ENCODE measurements around the gene SLC27A2. TPM values are rescaled to one million over a fixed set of nuclear protein-coding genes. Genes with fewer than 3 reads are reported as not detected.

The SLC27A2 gene
- total and polyA plus RNA-seq, 7 donors: 0.01 to 0.04 TPM; not detected in 5

GRCh38 chr15:50241684-50242450 is 59.9 kb downstream of the SLC27A2 start:
- ATAC-seq: no peak
- no peak overlapping the region for H3K4me3 ChIP-seq
- H3K27me3 ChIP-seq (ENCODE audit: insufficient read depth in 3 of 3, low read length in 2 of 3): no peaks in the 10 kb centered on the region
- DNase-seq: no peak
- H3K36me3 ChIP-seq (ENCODE audit: insufficient read depth in 1 of 2, low read depth in 1 of 2): no peaks in the 10 kb centered on the region
- H3K27ac ChIP-seq: no peak overlapping the region
- TF ChIP-seq CTCF (IDR thresholded peaks at IDR 0.05): no peak
- intact Hi-C loops (cut with DNase I): no loop called here
- H3K9me3 ChIP-seq: no peaks in the 10 kb centered on the region
- no peaks in the 10 kb centered on the region for H3K4me1 ChIP-seq
- WGBS, 3 donors: 68 to 73% (median 68%) methylated on average over 5 of the region's 5 CpGs

GRCh38 chr15:50244153-50244552 is 62.2 kb downstream of the SLC27A2 start:
- TF ChIP-seq CTCF (IDR thresholded peaks at IDR 0.05): no peak
- WGBS, 3 donors: 86 to 96% (median 90%) methylated on average over 1 of the region's 1 CpG
- DNase-seq (no peak), ATAC-seq (no peak)
- no peak overlapping the region for H3K27ac ChIP-seq
- no peaks in the 10 kb centered on the region for H3K27me3 ChIP-seq (ENCODE audit: insufficient read depth in 3 of 3, low read length in 2 of 3)
- H3K4me1 ChIP-seq: no peaks in the 10 kb centered on the region
- intact Hi-C loops (cut with DNase I): no loop called here
- H3K36me3 ChIP-seq (ENCODE audit: insufficient read depth in 1 of 2, low read depth in 1 of 2): no peaks in the 10 kb centered on the region
- no peak overlapping the region for H3K4me3 ChIP-seq
- no peaks in the 10 kb centered on the region for H3K9me3 ChIP-seq

GRCh38 chr15:50244959-50245624 is 63.1 kb downstream of the SLC27A2 start:
- no peaks in the 10 kb centered on the region for H3K27me3 ChIP-seq (ENCODE audit: insufficient read depth in 3 of 3, low read length in 2 of 3)
- intact Hi-C loops (cut with DNase I): no loop called here
- WGBS, 3 donors: 85 to 86% (median 86%) methylated on average over 2 of the region's 2 CpGs
- TF ChIP-seq CTCF (IDR thresholded peaks at IDR 0.05): no peak
- no peaks in the 10 kb centered on the region for H3K4me1 ChIP-seq
- H3K36me3 ChIP-seq (ENCODE audit: insufficient read depth in 1 of 2, low read depth in 1 of 2): no peaks in the 10 kb centered on the region
- no peak overlapping the region for H3K27ac ChIP-seq
- H3K4me3 ChIP-seq: no peak overlapping the region
- no peaks in the 10 kb centered on the region for H3K9me3 ChIP-seq
- DNase-seq (no peak), ATAC-seq (no peak)

- no peak for TF ChIP-seq CTCF (IDR thresholded peaks at IDR 0.05)
- ATAC-seq: no peak
- intact Hi-C loops (cut with DNase I): no loop called here
These were observed 64.6 kb downstream of the SLC27A2 start for GRCh38 chr15:50246631-50247030.

More at GRCh38 chr15:50246631-50247030, 64.6 kb downstream of the SLC27A2 start:
- 77 to 79% (median 79%) methylated on average over 2 of the region's 2 CpGs for WGBS, 3 donors
- no peak for DNase-seq
- no peak overlapping the region for H3K27ac ChIP-seq
- H3K36me3 ChIP-seq (ENCODE audit: insufficient read depth in 1 of 2, low read depth in 1 of 2): no peaks in the 10 kb centered on the region
- no peak overlapping the region for H3K4me3 ChIP-seq
- no peaks in the 10 kb centered on the region for H3K27me3 ChIP-seq (ENCODE audit: insufficient read depth in 3 of 3, low read length in 2 of 3)
- H3K4me1 ChIP-seq: no peaks in the 10 kb centered on the region
- no peaks in the 10 kb centered on the region for H3K9me3 ChIP-seq
